ENCODE measurements around the gene GPR183.

GPR183 gene

DNA sequence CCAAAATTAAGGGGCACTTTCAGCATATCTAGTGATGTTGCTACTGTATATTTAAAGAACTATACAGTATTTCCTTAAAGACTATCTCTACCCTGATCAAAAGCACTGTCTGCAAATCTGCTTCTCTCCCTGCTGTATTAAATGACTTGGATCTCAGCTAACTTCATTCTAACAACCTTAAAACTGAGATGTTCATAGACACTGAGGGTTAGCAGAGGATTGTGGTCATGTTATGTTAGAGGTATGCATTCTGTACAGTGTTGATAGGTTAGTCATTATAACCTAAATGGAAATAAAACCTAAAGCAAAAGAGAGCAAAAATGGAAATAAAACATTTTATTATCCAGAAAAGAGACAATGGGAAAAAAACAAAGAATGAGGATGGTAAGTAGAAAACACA lies 9.9 kb downstream of the GPR183 start:
- DNase-seq (ENCODE audit: extremely low read depth, insufficient read length), result no peak
- H3K4me3 ChIP-seq (replicated peaks; ENCODE audit: low read depth, low read length), result no peak overlapping the region
- H3K36me3 ChIP-seq (ENCODE audit: control insufficient read depth, insufficient read depth, low read length), result peaks cover 12% of the 10 kb centered on the region
- TF ChIP-seq, protein P1, sequence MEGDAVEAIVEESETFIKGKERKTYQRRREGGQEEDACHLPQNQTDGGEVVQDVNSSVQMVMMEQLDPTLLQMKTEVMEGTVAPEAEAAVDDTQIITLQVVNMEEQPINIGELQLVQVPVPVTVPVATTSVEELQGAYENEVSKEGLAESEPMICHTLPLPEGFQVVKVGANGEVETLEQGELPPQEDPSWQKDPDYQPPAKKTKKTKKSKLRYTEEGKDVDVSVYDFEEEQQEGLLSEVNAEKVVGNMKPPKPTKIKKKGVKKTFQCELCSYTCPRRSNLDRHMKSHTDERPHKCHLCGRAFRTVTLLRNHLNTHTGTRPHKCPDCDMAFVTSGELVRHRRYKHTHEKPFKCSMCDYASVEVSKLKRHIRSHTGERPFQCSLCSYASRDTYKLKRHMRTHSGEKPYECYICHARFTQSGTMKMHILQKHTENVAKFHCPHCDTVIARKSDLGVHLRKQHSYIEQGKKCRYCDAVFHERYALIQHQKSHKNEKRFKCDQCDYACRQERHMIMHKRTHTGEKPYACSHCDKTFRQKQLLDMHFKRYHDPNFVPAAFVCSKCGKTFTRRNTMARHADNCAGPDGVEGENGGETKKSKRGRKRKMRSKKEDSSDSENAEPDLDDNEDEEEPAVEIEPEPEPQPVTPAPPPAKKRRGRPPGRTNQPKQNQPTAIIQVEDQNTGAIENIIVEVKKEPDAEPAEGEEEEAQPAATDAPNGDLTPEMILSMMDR (IDR thresholded peaks at IDR 0.05; ENCODE audit: insufficient read depth, low read length, poor library complexity, severe bottlenecking), result no peak
- no peaks in the 10 kb centered on the region for H3K27me3 ChIP-seq (replicated peaks; ENCODE audit: control insufficient read depth, insufficient read depth, low read length)

DNA sequence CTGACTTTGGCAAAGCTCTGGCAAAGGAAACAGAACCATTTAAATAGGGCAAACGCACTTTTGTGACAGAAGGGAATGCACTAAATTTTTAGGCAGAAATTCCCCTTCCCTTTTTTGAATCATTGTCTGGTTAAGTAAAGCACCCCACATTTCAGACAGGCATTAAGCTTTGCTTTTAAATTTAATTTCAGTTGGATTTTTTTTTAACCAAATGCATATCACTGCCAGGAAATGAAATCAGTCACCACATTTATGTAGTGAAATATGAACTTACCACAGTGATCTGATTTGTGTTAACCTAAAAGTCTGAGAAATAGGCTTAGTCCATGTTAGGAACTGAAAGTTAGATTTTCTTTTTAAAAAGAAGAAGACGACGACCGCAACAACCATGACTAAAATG lies 10.8 kb downstream of the GPR183 start:
- no peak overlapping the region for H3K4me3 ChIP-seq (replicated peaks; ENCODE audit: low read depth, low read length)
- TF ChIP-seq, protein P1 (IDR thresholded peaks at IDR 0.05; ENCODE audit: insufficient read depth, low read length, poor library complexity, severe bottlenecking), result no peak
- peaks cover 12% of the 10 kb centered on the region for H3K36me3 ChIP-seq (ENCODE audit: control insufficient read depth, insufficient read depth, low read length)
- DNase-seq (ENCODE audit: extremely low read depth, insufficient read length), result peak; percentile 63
- H3K27me3 ChIP-seq (replicated peaks; ENCODE audit: control insufficient read depth, insufficient read depth, low read length), result no peaks in the 10 kb centered on the region

GRCh38 chr13:99295488-99296252 lies 11.5 kb downstream of the GPR183 start:
- Histone ChIP-seq H3K36me3 (ENCODE audit: control insufficient read depth, insufficient read depth, low read length) (peaks cover 14% of the 10 kb centered on the region), H3K4me3 (replicated peaks; ENCODE audit: low read depth, low read length) (no peak overlapping the region), H3K27me3 (replicated peaks; ENCODE audit: control insufficient read depth, insufficient read depth, low read length) (no peaks in the 10 kb centered on the region)
- no peak for DNase-seq (ENCODE audit: extremely low read depth, insufficient read length)
- TF ChIP-seq, protein P1 (IDR thresholded peaks at IDR 0.05; ENCODE audit: insufficient read depth, low read length, poor library complexity, severe bottlenecking), result no peak

DNA sequence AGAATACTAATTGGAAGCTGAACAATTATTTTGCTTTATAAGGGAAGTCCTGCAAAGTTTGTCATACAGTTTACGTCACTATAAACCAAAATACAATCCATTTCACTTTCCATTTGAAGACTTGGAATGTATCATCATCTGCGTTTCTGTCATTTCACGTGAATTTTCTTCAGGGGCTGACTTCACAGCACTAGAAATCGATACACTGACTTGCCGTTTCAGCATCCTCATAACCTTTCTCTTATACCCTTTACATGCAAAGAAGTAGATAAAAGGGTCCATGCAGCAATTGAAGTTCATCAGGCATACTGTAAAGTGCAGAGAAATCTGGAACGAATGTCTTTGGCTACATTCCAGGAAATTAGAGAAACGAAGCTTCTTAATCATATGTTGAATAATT lies 12.2 kb downstream of the GPR183 start:
- no peak overlapping the region for H3K4me3 ChIP-seq (replicated peaks; ENCODE audit: low read depth, low read length)
- TF ChIP-seq, protein P1 (IDR thresholded peaks at IDR 0.05; ENCODE audit: insufficient read depth, low read length, poor library complexity, severe bottlenecking), result no peak

GRCh38 chr13:99294198-99294597 lies 13.0 kb downstream of the GPR183 start:
- DNase-seq (ENCODE audit: extremely low read depth, insufficient read length), result no peak
- no peaks in the 10 kb centered on the region for H3K27me3 ChIP-seq (replicated peaks; ENCODE audit: control insufficient read depth, insufficient read depth, low read length)
- H3K4me3 ChIP-seq (replicated peaks; ENCODE audit: low read depth, low read length), result no peak overlapping the region
- peaks cover 10% of the 10 kb centered on the region for H3K36me3 ChIP-seq (ENCODE audit: control insufficient read depth, insufficient read depth, low read length)
- TF ChIP-seq, protein P1 (IDR thresholded peaks at IDR 0.05; ENCODE audit: insufficient read depth, low read length, poor library complexity, severe bottlenecking), result no peak

More for the DNA sequence above, 12.2 kb downstream of the GPR183 start:
- no peaks in the 10 kb centered on the region for H3K27me3 ChIP-seq (replicated peaks; ENCODE audit: control insufficient read depth, insufficient read depth, low read length)
- peaks cover 12% of the 10 kb centered on the region for H3K36me3 ChIP-seq (ENCODE audit: control insufficient read depth, insufficient read depth, low read length)
- DNase-seq (ENCODE audit: extremely low read depth, insufficient read length), result no peak
